Keratinocyte (primary cell): ENCODE results near the gene DNAJC17.

Experiments used
- EZH2 ChIP-seq: IDR thresholded peaks from one replicate; pipeline ENCODE4 v1.6.1; 2012; ENCODE audit warnings: inconsistent platforms, mild to moderate bottlenecking, low read length, moderate library complexity
- TF ChIP-seq, protein P1 (sequence below), 3 experiments: IDR thresholded peaks in 1 of 3; conservative IDR thresholded peaks in 1 of 3; optimal IDR thresholded peaks in 1 of 3; 2 replicates in 2 of 3; 3 replicates in 1 of 3; pipeline versions ENCODE3 to v1.5.1; 2011; ENCODE audit warnings: low read length in 3 of 3, mild to moderate bottlenecking in 3 of 3, moderate library complexity in 2 of 3, control low read depth in 1 of 3, inconsistent platforms in 1 of 3; ENCODE audit not compliant: insufficient read depth in 2 of 3; ENCODE audit errors: extremely low read depth in 1 of 3

DNA sequence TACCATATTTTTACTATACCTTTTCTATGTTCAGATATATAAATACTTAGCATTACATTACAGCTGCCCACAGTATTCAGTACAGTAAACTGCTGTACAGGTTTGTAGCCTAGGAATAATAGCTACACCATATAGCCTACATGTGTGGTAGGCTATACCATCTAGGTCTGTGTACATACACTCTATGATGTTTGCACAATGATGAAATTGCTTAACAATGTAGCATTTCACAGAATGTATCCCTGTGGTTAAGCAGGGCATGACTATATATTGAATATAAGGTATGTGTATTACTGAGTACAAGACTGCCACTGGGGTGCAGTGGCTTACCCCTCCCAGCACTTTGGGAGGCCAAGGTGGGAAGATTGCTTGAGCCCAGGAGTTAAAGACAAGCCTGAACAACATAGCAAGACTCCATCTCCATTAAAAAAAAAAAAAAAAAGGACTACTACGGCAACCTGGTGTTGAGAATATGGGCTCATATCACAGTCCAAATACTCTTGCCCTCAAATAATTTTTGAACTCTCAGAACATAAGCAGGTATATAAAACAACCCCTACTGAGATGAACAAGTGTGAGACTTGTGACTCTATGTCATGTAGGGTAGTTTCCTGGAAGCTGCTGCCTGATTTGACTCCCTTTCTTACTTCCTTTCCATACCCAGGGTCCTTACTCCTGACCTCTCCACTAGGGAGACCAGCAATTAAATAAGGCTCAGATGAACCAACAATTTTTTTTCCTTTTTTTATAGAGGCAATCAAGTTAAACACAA, 16.5 kb upstream of the DNAJC17 start:
- TF ChIP-seq, protein P1, sequence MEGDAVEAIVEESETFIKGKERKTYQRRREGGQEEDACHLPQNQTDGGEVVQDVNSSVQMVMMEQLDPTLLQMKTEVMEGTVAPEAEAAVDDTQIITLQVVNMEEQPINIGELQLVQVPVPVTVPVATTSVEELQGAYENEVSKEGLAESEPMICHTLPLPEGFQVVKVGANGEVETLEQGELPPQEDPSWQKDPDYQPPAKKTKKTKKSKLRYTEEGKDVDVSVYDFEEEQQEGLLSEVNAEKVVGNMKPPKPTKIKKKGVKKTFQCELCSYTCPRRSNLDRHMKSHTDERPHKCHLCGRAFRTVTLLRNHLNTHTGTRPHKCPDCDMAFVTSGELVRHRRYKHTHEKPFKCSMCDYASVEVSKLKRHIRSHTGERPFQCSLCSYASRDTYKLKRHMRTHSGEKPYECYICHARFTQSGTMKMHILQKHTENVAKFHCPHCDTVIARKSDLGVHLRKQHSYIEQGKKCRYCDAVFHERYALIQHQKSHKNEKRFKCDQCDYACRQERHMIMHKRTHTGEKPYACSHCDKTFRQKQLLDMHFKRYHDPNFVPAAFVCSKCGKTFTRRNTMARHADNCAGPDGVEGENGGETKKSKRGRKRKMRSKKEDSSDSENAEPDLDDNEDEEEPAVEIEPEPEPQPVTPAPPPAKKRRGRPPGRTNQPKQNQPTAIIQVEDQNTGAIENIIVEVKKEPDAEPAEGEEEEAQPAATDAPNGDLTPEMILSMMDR (optimal IDR thresholded peaks at IDR 0.05 in 1 of 3, IDR thresholded peaks at IDR 0.05 in 1 of 3, conservative IDR thresholded peaks at IDR 0.05 in 1 of 3; ENCODE audit: extremely low read depth in 1 of 3, insufficient read depth in 2 of 3, low read length in 3 of 3), result peak in 1 of 3 experiments; percentile 7
- TF ChIP-seq EZH2, result no peak
